C4-2B (cell line): ENCODE measurements around the gene ERMN.

Experiments
- CTCF ChIP-seq: fragments of 450-650 bp; conservative IDR thresholded peaks from 2 replicates; pipeline ENCODE4 v1.5.1; 2017; ENCODE audit warnings: mild to moderate bottlenecking
- ZFX ChIP-seq: fragments of 450-650 bp; IDR thresholded peaks from 2 replicates; pipeline ENCODE4 v1.6.1; 2017

- no peak for TF ChIP-seq CTCF
- no peak for TF ChIP-seq ZFX
Observed at GRCh38 chr2:157312866-157313486, 12.6 kb downstream of the ERMN start.
